ENCODE results near the gene KIF19.

- TF ChIP-seq CTCF (IDR thresholded peaks at IDR 0.05 in 4 of 5, conservative IDR thresholded peaks at IDR 0.05 in 1 of 5) (peak; percentile 11 to 53 (median 27)), POLR2A (IDR thresholded peaks at IDR 0.05) (no peak)
These were observed 29.5 kb upstream of the KIF19 start for GRCh38 chr17:74296548-74296936.
